Colonic mucosa (tissue), 4 donors: ENCODE results near the gene TMEM38B. TPM values are rescaled to one million over a fixed set of nuclear protein-coding genes. Genes with fewer than 3 reads are reported as not detected.

Source experiments
- DNase-seq: peaks from one replicate; pipeline ENCODE4 v3.0.0-alpha.2; 2020
- H3K27ac ChIP-seq: fragments of 200-600 bp; one replicate; pipeline ENCODE4 v1.8.0; 2021
- H3K27me3 ChIP-seq: fragments of 200-600 bp; one replicate; pipeline ENCODE4 v1.8.0; 2021
- H3K36me3 ChIP-seq: fragments of 200-600 bp; one replicate; pipeline ENCODE4 v1.8.0; 2021
- H3K4me1 ChIP-seq: fragments of 200-600 bp; one replicate; pipeline ENCODE4 v1.8.0; 2021; ENCODE audit warnings: mild to moderate bottlenecking
- H3K4me3 ChIP-seq: fragments of 200-600 bp; one replicate; pipeline ENCODE4 v1.8.0; 2021
- H3K9ac ChIP-seq, 2 donors: one replicate each; pipeline ENCODE4 v1.7.0; 2013; ENCODE audit warnings: control low read depth in 2 of 2, low read depth in 2 of 2, low read length in 2 of 2
- H3K9me3 ChIP-seq: fragments of 200-600 bp; one replicate; pipeline ENCODE4 v1.8.0; 2021
- intact Hi-C: fragments of 100-400 bp; cut with DNase I; formaldehyde crosslinking; loops from one replicate; pipeline ENCODE4 v1.14.1; 2022
- total RNA-seq, 2 donors: library from RNA; stranded (reverse); fragmentation: NEBNext Ultra II Directional in 1 of 2; extraction: Animal tissue kit (Norgen Biotek cat#: 25700) in 1 of 2; gene quantifications; one replicate each; pipeline ENCODE4 v1.2.1, GENCODE V29; 2021
- TF ChIP-seq, protein P1 (sequence below): fragments of 200-600 bp; IDR thresholded peaks from one replicate; pipeline ENCODE4 v1.8.0; 2022; ENCODE audit warnings: antibody characterized with exemption, mild to moderate bottlenecking
- donor health status: healthy.
- donor health status: DM: no; HTN: no; CAD: no.
- donor health status: DM: no; HTN: no; CAD: no.

Gene TMEM38B
- 10 to 100 TPM; 28.5 to 38.2 TPM for total RNA-seq

GRCh38 chr9:105694190-105694847 lies at the start of gene TMEM38B:
Gene TMEM38B (plus strand): TSS chr9:105694541. CDS start chr9:105694661, 120 bp downstream.
- H3K4me3 ChIP-seq = peak within 1 kb of the TSS; percentile 69
- no peaks in the 10 kb centered on the region for H3K36me3 ChIP-seq
- H3K9me3 ChIP-seq = no peaks in the 10 kb centered on the region
- no peaks in the 10 kb centered on the region for H3K4me1 ChIP-seq
- H3K27me3 ChIP-seq = peaks cover 3% of the 10 kb centered on the region
- TF ChIP-seq, protein P1, sequence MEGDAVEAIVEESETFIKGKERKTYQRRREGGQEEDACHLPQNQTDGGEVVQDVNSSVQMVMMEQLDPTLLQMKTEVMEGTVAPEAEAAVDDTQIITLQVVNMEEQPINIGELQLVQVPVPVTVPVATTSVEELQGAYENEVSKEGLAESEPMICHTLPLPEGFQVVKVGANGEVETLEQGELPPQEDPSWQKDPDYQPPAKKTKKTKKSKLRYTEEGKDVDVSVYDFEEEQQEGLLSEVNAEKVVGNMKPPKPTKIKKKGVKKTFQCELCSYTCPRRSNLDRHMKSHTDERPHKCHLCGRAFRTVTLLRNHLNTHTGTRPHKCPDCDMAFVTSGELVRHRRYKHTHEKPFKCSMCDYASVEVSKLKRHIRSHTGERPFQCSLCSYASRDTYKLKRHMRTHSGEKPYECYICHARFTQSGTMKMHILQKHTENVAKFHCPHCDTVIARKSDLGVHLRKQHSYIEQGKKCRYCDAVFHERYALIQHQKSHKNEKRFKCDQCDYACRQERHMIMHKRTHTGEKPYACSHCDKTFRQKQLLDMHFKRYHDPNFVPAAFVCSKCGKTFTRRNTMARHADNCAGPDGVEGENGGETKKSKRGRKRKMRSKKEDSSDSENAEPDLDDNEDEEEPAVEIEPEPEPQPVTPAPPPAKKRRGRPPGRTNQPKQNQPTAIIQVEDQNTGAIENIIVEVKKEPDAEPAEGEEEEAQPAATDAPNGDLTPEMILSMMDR = no peak
- intact Hi-C loops = no loop called here
- H3K27ac ChIP-seq = peak within 1 kb of the TSS; percentile 29
- H3K9ac ChIP-seq = peak within 1 kb of the TSS; percentile 70 to 71
- peak; percentile 82 for DNase-seq

GRCh38 chr9:105646879-105647594 lies 47.3 kb upstream of the TMEM38B start:
- no peak for DNase-seq
- Histone ChIP-seq H3K9me3 (no peaks in the 10 kb centered on the region), H3K4me1 (no peaks in the 10 kb centered on the region), H3K27ac (no peak overlapping the region), H3K4me3 (no peak overlapping the region), H3K27me3 (no peaks in the 10 kb centered on the region), H3K36me3 (no peaks in the 10 kb centered on the region), H3K9ac (no peak overlapping the region)
- intact Hi-C loops = no loop called here
- TF ChIP-seq, protein P1 = no peak

DNA sequence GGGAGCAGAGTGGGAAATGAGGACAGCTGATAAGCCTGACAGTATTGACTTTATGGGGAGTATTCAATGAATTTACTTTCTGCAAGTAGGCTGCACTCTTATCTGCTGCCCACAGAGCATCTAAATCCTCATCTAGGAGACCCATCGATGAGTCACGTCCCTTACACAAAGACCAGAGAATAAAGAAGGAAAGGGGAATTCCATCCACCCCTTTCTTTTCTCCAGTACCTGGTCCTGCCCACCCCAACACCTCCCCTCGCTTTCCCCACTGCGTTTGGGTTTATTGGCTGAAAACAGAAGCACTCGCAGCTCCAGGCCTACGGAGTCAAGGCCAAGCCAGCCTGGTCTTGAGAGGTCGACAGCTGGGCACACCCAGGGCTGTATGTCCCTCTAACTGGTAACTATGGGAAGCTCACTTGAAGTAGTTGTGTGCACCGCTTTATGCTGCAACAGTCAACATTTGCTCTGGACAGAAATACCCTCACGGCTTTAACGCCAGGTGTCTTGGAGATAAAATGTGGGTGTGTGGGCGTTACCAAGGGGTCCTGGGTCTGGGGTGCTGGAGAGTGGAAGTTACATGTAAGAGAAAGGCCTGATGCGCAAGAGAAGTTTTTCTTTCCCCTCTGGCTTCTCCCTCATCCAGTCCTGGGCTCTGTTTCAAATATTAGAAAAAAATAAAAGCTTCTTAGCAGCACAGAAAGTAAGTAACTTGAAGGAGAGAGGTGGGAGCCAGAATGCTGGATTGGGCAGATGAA lies 46.6 kb upstream of the TMEM38B start:
- DNase-seq = no peak
- no peak overlapping the region for H3K9ac ChIP-seq
- no peak overlapping the region for H3K27ac ChIP-seq
- H3K27me3 ChIP-seq = no peaks in the 10 kb centered on the region
- intact Hi-C loops = no loop called here
- TF ChIP-seq, protein P1 = no peak
- H3K4me3 ChIP-seq = no peak overlapping the region
- no peaks in the 10 kb centered on the region for H3K36me3 ChIP-seq
- H3K9me3 ChIP-seq = no peaks in the 10 kb centered on the region
- no peaks in the 10 kb centered on the region for H3K4me1 ChIP-seq

DNA sequence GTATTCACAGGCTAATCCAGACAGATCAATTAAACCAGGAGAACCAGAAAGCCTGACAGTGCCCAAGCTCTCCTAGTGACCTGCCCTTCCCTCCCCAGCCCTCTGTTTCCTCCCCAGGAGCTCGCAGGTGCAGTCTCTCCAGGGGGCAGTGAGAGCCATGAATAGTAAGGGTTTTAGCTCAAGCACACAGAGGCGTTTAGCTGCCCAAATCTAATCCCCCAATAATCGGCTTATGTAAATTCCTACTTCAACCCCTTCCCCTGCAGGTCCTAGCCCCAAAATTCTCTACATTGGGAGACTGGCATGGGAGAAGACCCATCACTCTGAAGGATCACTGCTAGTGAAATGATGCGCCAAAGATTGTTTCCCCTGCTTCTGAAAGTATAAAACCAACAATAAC lies 42.5 kb upstream of the TMEM38B start:
- no peak overlapping the region for H3K9ac ChIP-seq

More for the DNA sequence above, 42.5 kb upstream of the TMEM38B start:
- Histone ChIP-seq H3K36me3 (no peaks in the 10 kb centered on the region), H3K27me3 (peaks cover 10% of the 10 kb centered on the region), H3K4me1 (no peaks in the 10 kb centered on the region), H3K9me3 (no peaks in the 10 kb centered on the region), H3K4me3 (no peak overlapping the region), H3K27ac (no peak overlapping the region)
- TF ChIP-seq, protein P1 = no peak
- intact Hi-C loops = no loop called here
- no peak for DNase-seq
